Fibroblast of villous mesenchyme (primary cell): ENCODE measurements around the gene OR5AU1. TPM values are rescaled to one million over a fixed set of nuclear protein-coding genes. Genes with fewer than 3 reads are reported as not detected.
"Not testable (repeated sequence)": the region's sequence is repeated elsewhere in the genome, so short reads cannot be mapped to it uniquely, and the experiment has no call there.

Experiments used
- DNase-seq: peaks from one replicate; pipeline ENCODE4 v3.0.0-alpha.2; 2010; ENCODE audit warnings: low read depth
- H3K4me3 ChIP-seq: 2 replicates; pipeline ENCODE4 v1.5.1; 2011; ENCODE audit warnings: low read depth, mild to moderate bottlenecking, low read length
- total RNA-seq: library from RNA; depleted of rRNA; stranded (reverse); fragments of >200 nt; gene quantifications from 2 replicates; pipeline ENCODE4 v1.2.3, GENCODE V29; 2012
- TF ChIP-seq, protein P1 (sequence below): IDR thresholded peaks from 2 replicates; pipeline ENCODE4 v1.5.1; 2012; ENCODE audit warnings: low read depth, mild to moderate bottlenecking, low read length; ENCODE audit not compliant: insufficient read depth

Gene OR5AU1
- total RNA-seq, 1 donor, result not detected

DNA sequence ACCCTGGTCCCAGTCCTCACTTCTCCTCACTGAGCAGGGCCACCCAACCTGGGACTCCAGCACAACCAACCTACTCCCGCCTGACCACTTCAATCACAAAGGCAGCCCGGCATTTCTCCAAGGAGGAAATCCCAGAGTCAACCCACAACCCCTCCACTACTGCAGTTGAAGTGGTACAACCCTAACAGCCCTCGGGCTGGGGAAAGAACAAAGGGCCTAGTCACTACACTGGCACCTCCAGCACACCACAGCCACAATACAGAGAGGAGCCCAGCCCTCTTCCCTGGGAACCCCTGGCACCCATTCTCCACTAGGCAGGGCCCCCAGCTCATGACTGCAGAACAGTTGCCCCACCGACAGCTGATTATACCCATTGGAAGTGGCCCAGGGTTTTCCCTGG lies 13.7 kb upstream of the OR5AU1 start:
- TF ChIP-seq, protein P1, sequence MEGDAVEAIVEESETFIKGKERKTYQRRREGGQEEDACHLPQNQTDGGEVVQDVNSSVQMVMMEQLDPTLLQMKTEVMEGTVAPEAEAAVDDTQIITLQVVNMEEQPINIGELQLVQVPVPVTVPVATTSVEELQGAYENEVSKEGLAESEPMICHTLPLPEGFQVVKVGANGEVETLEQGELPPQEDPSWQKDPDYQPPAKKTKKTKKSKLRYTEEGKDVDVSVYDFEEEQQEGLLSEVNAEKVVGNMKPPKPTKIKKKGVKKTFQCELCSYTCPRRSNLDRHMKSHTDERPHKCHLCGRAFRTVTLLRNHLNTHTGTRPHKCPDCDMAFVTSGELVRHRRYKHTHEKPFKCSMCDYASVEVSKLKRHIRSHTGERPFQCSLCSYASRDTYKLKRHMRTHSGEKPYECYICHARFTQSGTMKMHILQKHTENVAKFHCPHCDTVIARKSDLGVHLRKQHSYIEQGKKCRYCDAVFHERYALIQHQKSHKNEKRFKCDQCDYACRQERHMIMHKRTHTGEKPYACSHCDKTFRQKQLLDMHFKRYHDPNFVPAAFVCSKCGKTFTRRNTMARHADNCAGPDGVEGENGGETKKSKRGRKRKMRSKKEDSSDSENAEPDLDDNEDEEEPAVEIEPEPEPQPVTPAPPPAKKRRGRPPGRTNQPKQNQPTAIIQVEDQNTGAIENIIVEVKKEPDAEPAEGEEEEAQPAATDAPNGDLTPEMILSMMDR, result no peak
- H3K4me3 ChIP-seq, result no peak overlapping the region
- DNase-seq, result no peak

DNA sequence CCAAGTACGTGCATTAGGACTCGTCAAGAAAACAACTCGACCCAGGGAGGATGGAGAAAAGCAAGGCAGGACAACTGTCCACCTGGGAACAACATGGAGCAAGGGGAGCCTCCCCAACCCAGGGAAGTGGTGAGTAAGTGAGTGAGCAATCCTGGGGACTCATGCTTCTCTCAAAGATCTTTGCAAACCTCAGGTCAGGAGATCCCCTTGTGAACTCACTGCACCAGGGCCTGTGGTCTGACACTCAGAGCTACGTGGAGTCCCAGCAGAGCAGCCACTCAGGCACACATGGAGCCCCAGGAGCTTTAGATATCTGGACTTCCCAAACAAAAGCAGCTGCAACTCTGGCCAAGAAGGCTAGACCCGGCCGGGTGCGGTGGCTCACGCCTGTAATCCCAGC lies 12.2 kb upstream of the OR5AU1 start:
- TF ChIP-seq, protein P1, result no peak
- no peak for DNase-seq
- H3K4me3 ChIP-seq, result no peak overlapping the region

DNA sequence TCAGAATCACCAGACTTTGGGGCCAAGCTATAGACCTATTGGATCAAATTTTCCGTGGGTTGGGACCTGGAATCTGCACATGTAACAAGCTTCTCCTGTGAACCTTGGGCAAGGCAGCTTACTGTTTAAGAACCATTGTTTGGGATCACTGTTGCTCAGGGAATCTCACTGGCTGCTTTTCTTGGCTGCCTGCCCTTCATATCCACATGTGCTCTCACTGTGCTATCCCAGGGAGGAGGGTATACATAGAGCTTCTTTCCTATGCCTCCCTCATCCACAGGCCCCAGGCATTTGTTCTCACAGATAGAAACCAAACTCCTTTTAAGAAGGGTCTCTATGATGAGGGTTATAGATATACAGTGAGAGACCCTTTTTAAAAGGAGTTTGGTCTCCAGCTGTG lies 9.8 kb upstream of the OR5AU1 start:
- not testable (repeated sequence) for H3K4me3 ChIP-seq, DNase-seq

DNA sequence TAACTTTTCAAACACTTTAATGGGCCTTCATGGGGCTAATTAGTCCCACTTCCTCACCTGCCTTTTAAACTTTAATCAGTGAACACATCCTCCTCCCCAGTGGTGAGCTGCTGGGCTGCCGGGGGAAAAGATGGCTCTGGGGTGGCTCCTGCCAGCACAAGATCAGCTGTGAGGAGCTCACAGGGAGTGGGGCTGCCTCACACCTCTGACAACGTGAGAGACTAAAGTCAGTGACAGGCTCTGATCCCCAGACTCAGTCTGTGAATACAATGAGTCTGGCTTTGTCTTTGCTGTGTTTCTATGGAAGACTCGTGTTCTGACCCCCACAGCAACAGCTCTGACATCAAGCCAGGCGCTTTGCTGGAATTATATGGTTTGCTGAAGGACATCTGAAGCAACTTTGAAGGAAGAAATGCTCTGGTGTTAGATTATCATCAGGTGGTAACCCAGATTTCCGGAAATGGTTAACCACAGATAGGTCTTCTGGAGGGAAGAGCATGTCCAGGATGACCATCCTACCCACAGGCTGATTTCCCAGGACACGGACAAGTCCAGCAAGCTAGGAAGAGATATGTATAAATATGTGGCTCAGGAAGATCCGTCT lies 9.2 kb upstream of the OR5AU1 start:
- H3K4me3 ChIP-seq, result not testable (repeated sequence)
- DNase-seq, result peak; percentile 10

DNA sequence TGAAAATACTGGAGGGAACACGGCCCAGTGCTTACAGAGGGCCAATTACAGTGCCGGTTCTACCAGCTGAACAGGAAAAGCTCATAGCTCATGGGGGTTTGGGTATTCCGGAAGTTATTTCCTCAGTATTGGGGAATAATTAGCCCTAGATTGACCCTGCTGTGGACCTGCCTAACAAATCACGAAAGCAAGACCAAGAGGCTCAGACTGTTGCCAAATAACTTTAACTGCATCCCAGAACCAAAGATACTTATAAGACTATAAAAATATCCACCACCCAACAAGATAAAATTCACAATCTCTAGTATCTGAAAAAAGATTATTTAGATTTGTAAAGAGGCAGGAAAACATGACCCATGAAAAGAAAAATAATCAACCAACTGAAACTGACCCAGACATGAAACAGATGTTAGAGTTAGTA lies 8.0 kb upstream of the OR5AU1 start:
- H3K4me3 ChIP-seq, result no peak overlapping the region
- DNase-seq, result no peak
- TF ChIP-seq, protein P1, result no peak

DNA sequence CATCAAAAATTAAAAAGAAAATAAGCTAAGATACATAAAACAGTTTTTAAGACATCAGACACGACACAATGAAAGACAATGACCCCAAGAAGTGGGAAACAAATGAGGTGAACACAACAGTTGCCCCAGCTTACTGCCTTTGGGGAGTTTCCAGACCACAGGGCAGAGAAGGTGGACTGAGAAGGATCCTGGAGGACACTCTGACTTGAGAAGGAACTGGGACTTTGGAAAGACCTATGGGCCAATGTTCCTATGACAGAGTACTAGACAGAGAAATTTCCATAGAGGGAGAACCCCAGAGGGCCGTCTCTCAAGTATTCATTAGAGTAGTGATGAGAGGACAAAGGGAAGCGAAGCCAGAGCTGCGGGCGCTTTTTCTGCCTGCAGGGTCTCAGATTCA lies 6.2 kb upstream of the OR5AU1 start:
- TF ChIP-seq, protein P1, result no peak
- no peak overlapping the region for H3K4me3 ChIP-seq
- DNase-seq, result no peak

DNA sequence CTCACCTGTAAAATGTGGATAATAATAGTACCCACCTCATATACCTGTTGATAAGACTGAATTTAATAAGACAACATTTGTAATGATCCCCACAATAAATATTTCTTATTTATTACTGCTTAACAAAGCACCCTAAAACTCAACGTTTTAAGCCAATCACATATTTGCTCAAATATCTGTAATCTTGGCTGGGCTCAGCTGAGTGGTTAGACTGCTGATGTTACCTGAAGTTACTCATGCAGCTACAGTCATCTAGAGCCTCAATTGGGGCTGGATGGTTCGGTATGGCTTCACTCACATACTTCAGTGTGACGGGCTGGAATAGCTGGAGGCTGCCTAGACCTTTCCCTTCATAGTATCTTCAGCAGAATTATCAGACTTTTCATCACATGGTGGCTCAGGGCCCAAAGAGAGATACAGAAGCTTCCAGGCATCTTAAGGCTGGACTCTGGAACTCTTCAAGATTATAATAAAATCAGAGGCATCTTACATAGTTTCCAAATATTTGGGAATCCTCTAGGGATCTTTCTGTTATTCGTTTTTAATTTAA lies 4.3 kb upstream of the OR5AU1 start:
- H3K4me3 ChIP-seq, result no peak overlapping the region
- DNase-seq, result no peak
- TF ChIP-seq, protein P1, result no peak

DNA sequence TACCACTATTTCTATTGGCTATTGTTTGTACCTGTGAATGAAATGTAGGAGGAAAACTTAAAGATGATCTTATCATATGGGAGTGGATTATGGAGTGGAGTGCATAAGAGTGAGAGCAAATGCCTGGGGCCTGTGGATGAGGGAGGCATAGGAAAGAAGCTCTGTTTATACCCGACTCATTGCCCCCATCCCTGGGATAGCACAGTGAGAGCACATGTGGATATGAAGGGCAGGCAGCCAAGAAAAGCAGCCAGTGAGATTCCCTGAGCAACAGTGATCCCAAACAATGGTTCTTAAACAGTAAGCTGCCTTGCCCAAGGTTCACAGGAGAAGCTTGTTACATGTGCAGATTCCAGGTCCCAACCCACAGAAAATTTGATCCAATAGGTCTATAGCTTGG lies 2.3 kb upstream of the OR5AU1 start:
- not testable (repeated sequence) for DNase-seq, H3K4me3 ChIP-seq
